GM15510 (cell line): ENCODE data around the gene BMP8B.

Source experiments
- POLR2A ChIP-seq: IDR thresholded peaks from 3 replicates; pipeline ENCODE4 v1.6.1; 2011; ENCODE audit warnings: borderline replicate concordance; ENCODE audit not compliant: insufficient read length; ENCODE audit errors: extremely low read depth

The BMP8B gene

DNA sequence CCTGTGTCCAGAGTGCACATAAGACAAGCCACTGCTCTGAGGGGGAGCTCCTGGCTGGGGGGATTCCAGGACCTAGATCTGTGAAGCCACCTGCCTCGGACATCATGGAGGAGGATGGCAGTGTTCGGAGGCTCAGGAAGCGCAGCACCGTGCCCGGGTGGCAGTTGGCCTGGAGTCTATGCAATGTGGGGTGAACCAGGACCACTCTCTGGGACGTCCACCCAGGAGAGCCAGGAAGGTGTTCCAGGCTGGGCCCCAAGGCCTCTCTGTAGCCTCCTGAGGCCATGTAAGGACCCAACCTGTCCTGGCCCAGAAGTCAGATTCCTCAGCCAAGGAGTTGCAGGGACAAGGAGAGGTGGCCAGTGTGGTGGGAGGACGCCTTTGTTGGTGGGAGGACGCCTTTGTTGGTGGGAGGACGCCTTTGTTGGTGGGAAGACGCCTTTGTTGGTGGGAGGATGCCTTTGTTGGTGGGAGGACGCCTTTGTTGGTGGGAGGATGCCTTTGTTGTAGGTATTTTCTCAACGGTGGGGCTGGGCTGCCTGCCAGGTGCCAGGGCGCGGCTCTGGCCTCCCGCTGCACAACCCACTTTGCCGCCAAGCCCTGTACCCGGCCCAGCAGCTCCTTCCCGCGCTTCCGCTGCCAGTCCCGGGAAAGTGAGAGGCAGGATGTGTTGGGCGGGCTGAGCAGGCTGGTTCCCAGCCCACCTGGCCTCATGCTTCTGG, 30.6 kb upstream of the BMP8B start:
- no peak for TF ChIP-seq POLR2A

GRCh38 chr1:39818482-39818881, 29.8 kb upstream of the BMP8B start:
- no peak for TF ChIP-seq POLR2A

GRCh38 chr1:39817091-39817932, 28.6 kb upstream of the BMP8B start:
- peak; percentile 32 for TF ChIP-seq POLR2A

DNA sequence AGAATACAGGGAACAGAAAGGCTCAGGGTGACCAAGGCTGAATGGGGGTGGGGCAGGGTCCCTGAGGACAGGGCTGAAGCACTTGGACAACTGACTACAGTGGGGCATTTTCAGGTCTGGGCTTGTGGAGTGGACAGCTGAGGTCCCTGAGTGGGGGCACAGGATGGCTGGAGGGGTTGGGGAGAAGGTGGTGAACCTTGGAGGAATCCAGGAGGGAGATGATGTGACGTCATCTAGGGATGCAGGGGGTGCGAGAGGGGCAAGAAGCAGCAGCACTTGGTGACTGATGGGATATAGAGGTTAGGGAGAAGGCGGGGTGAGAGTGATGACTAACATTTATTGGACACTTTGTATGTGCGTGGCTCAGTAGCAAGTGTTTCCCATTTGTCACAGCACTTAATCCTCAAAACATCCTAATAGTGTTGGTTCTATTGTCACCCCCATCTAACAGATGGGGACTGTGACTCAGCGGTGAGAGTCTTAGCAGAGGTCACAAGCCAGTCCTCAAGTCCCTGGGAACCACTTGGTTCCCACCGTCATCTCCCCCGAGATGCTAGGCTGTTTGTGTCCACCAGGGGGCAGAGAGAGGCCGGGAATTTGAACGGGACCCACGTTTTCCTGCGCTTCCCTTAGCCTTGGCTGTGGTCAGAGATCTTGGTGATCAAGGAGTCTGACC, 27.9 kb upstream of the BMP8B start:
- no peak for TF ChIP-seq POLR2A

- TF ChIP-seq POLR2A: no peak
Measured at GRCh38 chr1:39812913-39813312, 24.2 kb upstream of the BMP8B start.

DNA sequence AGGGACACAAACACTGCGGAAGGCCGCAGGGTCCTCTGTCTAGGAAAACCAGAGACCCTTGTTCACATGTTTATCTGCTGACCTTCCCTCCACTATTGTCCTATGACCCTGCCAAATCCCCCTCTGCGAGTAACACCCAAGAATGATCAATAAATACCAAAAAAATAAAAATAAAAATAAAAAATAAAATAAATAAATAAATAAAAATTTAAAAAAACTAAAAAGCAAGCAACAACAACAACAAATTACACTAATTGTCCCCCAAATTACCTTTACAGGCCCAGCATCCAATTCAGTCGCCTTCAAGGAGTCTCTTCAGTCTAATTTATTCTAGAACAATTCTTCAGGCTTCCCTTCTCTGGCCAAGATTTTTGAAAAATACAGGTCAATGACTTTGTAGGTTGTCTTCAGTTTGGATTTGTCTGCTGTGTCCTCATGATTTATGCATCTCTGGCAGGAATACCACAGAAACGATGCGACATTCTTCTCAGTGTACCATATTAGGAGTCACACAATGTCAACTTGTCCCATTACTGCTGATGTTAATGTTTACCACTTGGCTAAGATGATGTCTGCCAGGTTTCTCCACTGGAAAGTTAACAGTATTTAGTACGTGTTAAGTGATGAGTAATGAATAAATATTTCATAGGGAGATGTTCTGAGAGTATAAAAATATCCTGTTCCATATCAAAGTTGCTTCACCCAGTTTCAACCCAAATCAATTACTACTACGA, 20.3 kb upstream of the BMP8B start:
- TF ChIP-seq POLR2A: no peak

GRCh38 chr1:39805385-39805784, 16.7 kb upstream of the BMP8B start:
- no peak for TF ChIP-seq POLR2A

DNA sequence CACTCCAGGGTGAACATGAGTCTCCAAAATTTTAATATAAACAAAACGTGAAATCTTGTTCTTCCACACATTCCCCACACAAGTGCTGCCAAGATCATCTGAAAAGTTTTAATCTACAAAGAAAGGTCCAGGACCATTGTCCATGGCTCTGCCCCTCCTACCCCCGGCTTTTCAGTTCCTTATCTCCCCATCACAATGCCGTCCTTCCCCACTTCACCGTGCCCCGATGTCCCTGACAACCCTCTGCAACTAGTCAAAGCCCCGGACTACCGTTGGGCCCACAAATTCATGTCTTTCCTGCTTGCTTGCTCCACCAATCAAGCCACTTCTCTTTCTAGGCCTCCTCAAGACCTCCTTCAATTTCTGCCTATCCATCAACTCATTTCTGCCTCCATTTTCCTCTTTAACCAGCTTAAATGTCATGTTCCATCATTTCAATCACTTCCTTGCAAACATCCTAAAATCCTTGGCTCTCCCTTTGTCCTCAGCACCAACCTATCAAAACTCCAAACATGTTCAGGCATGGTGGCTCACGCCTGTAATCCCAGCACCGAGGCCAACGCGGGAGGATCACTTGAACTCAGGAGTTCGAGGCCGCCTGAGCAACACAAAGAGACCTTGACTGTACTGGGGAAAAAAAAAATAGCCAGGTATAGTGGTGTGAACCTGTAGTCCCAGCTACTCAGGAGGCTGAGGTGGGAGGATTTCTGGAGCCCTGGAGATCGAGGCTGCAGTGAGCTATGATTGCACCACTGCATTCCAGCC, 14.0 kb upstream of the BMP8B start:
- TF ChIP-seq POLR2A: no peak

- no peak for TF ChIP-seq POLR2A
Measured at GRCh38 chr1:39800471-39800835, 11.8 kb upstream of the BMP8B start.

- TF ChIP-seq POLR2A: no peak
Measured at GRCh38 chr1:39799770-39800470, 11.3 kb upstream of the BMP8B start.

DNA sequence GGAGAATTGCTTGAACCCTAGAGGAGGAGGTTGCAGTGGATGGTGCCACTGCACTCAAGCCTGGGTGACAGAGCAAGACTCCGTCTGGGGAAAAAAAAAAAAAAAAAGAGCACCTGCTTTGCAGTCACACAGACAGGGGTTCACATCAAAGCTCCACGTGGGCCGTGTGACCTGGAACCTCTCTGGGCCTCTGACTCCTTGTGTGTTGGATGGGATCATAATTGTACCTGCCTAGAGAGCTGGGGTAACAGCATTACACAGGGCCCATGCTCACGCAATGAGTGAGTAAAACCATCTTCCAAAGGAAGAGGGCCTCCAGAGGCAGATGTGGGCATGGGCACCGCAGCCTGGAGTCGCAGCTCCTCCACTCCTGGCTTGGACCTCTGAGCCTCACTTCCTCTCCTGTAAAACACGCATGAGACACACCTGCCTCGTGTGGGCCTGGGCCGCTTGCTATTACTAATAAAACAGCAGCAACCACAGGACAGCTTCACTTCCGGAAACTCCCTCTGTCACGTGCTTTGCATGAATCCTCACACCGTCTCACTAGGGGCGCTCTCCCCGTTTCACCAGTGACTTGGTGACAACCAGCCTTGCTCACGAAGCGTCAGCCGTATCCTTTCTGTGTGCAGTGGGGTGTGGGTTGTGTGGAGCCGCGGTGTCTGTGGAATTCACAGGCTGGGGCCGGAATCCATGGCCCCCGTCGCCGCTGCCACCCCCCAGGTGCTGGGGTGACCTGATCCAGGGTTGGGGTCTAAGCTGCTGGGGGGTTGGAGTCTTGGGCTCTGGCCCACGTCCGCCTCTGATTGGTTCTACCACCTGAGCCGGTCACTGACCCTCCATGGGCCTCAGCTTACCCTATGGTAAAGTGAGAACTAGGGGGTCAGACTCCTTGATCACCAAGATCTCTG, 10.4 kb upstream of the BMP8B start:
- peak; percentile 65 for TF ChIP-seq POLR2A

DNA sequence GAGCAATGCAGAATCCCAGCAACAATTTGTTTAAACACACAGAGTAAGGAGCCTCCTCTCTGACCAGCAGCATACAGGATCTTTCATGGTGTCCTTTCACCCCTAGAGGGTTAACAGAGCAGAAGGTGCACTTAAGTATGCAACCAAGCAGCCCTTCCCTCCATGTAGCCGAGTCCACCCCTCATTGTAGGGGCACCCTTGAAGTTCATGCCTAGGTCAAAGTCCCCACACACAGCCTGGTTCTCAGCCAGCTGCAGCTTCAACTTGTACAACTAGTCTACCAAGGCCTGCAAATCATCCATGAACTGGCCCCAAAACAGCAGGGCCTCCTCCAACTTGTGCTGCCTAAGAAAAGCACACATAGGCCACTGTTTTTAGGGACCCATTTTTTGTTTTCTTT, 7.0 kb upstream of the BMP8B start:
- TF ChIP-seq POLR2A: no peak

- no peak for TF ChIP-seq POLR2A
Measured at GRCh38 chr1:39791838-39792237, 3.2 kb upstream of the BMP8B start.

GRCh38 chr1:39789571-39790110, 976 bp upstream of the BMP8B start:
- TF ChIP-seq POLR2A: no peak
